Endothelial cell of umbilical vein (primary cell): Measurements from ENCODE around the gene SAC3D1. TPM values are rescaled to one million over a fixed set of nuclear protein-coding genes. Genes with fewer than 3 reads are reported as not detected.

Source experiments
- BruUV-seq: library from RNA; stranded (reverse); fragments of 400-500 nt; replicated peaks from 2 replicates; lab custom pipeline; 2021; lab: Mats Ljungman, UMichigan
- CTCF ChIA-PET: fragments of 300-600, 350-600 bp; sonication (Branson Sonifier 250); formaldehyde crosslinking; loops from one replicate; lab custom pipeline; 2021; ENCODE audit warnings: antibody characterized with exemption, inconsistent platforms; lab: Charles Lee
- POLR2A ChIA-PET: fragments of 300-600, 350-600 bp; sonication (Branson Sonifier 250); formaldehyde crosslinking; loops from one replicate; lab custom pipeline; 2021; ENCODE audit warnings: antibody characterized with exemption, inconsistent platforms; lab: Charles Lee
- DNase-seq: peaks from one replicate; pipeline ENCODE4 v3.0.0-alpha.2; 2011; ENCODE audit warnings: low read depth, low spot score
- FAIRE-seq: peaks from 2 replicates; lab custom pipeline; 2011; peaks lifted over from hg19 to GRCh38; lab: Jason Lieb, UNC
- H2AFZ ChIP-seq: 2 replicates; pipeline ENCODE4 v1.6.0; 2012; ENCODE audit warnings: low read depth, low read length, control low read depth, inconsistent platforms
- H3K27ac ChIP-seq: 2 replicates; pipeline ENCODE4 v1.5.1; 2011; ENCODE audit warnings: low read depth, mild to moderate bottlenecking, control low read depth, low read length, moderate library complexity; ENCODE audit not compliant: insufficient read depth
- H3K27me3 ChIP-seq, 2 experiments: 2 replicates each; pipeline versions ENCODE4 v1.6.0 to v1.6.1; 2011; ENCODE audit warnings: low read length in 2 of 2, mixed read lengths in 1 of 2; ENCODE audit not compliant: control insufficient read depth in 2 of 2, insufficient read depth in 2 of 2
- H3K36me3 ChIP-seq, 2 experiments: 2 replicates in 1 of 2; 3 replicates in 1 of 2; pipeline ENCODE4 v1.5.1; 2011; ENCODE audit warnings: low read length in 2 of 2, mild to moderate bottlenecking in 1 of 2, moderate library complexity in 1 of 2; ENCODE audit not compliant: control insufficient read depth in 2 of 2, insufficient read depth in 2 of 2; ENCODE audit errors: extremely low read depth in 1 of 2
- H3K4me1 ChIP-seq: 3 replicates; pipeline ENCODE4 v1.5.1; 2011; ENCODE audit warnings: mild to moderate bottlenecking, low read length; ENCODE audit not compliant: control insufficient read depth, insufficient read depth; ENCODE audit errors: extremely low read depth
- H3K4me2 ChIP-seq: 2 replicates; pipeline ENCODE4 v1.6.1; 2011; ENCODE audit warnings: low read length, control low read depth, mixed read lengths; ENCODE audit not compliant: insufficient read depth
- H3K4me3 ChIP-seq, 3 experiments: fragments of 200-600 bp in 1 of 3; sonication (generic), shearing (Covaris generic) in 1 of 3; replicated peaks in 1 of 3; 2 replicates each; pipeline ENCODE4 v1.5.1; 2011 to 2016; ENCODE audit warnings: control low read depth in 3 of 3, low read length in 3 of 3, mild to moderate bottlenecking in 2 of 3, inconsistent platforms in 1 of 3, low read depth in 1 of 3, moderate library complexity in 1 of 3; ENCODE audit not compliant: insufficient read depth in 1 of 3
- H3K79me2 ChIP-seq: 2 replicates; pipeline ENCODE4 v1.6.0; 2012; ENCODE audit warnings: low read length, inconsistent platforms; ENCODE audit not compliant: control insufficient read depth, insufficient read depth
- H3K9ac ChIP-seq: replicated peaks from 2 replicates; pipeline ENCODE3; 2011; ENCODE audit warnings: low read length, control low read depth; ENCODE audit not compliant: insufficient read depth; ENCODE audit errors: extremely low read depth
- H3K9me1 ChIP-seq: replicated peaks from 3 replicates; pipeline ENCODE4 v1.6.0; 2011; ENCODE audit warnings: mild to moderate bottlenecking, low read length; ENCODE audit not compliant: control insufficient read depth, insufficient read depth; ENCODE audit errors: extremely low read depth
- H3K9me3 ChIP-seq: replicated peaks from 2 replicates; pipeline ENCODE4 v1.5.1; 2012; ENCODE audit warnings: low read length, inconsistent platforms; ENCODE audit not compliant: control insufficient read depth, insufficient read depth
- H4K20me1 ChIP-seq: replicated peaks from 2 replicates; pipeline ENCODE3; 2011; ENCODE audit warnings: mild to moderate bottlenecking, low read length; ENCODE audit not compliant: control insufficient read depth, insufficient read depth; ENCODE audit errors: extremely low read depth
- EZH2 ChIP-seq: IDR thresholded peaks from 2 replicates; pipeline ENCODE4 v1.6.1; 2012; ENCODE audit warnings: borderline replicate concordance, low read depth, mild to moderate bottlenecking, moderate library complexity, low read length, inconsistent platforms; ENCODE audit not compliant: severe bottlenecking
- FOS ChIP-seq: IDR thresholded peaks from 2 replicates; pipeline ENCODE4 v1.6.1; 2011; ENCODE audit warnings: mild to moderate bottlenecking, low read length, moderate library complexity, borderline replicate concordance; ENCODE audit not compliant: insufficient read depth
- GATA2 ChIP-seq: IDR thresholded peaks from 2 replicates; pipeline ENCODE4 v1.7.0; 2011; ENCODE audit warnings: low read depth, mild to moderate bottlenecking, moderate library complexity, mixed read lengths, low read length; ENCODE audit not compliant: insufficient read length, insufficient read depth
- JUN ChIP-seq: IDR thresholded peaks from 2 replicates; pipeline ENCODE4 v1.6.1; 2011; ENCODE audit warnings: borderline replicate concordance, low read depth; ENCODE audit not compliant: insufficient read length, insufficient read depth
- MYC ChIP-seq: IDR thresholded peaks from one replicate; pipeline ENCODE4 v1.6.1; 2011; ENCODE audit warnings: mild to moderate bottlenecking, low read depth, low read length
- POLR2A ChIP-seq: IDR thresholded peaks from 2 replicates; pipeline ENCODE4 v1.6.1; 2012; ENCODE audit warnings: low read depth, mild to moderate bottlenecking, control low read depth, low read length
- POLR2AphosphoS5 ChIP-seq: IDR thresholded peaks from 2 replicates; pipeline ENCODE4 v1.6.1; 2012; ENCODE audit warnings: low read depth, mild to moderate bottlenecking, control low read depth, low read length, moderate library complexity; ENCODE audit not compliant: insufficient read depth
- dilution Hi-C: fragments of 300-500 bp; cut with MboI; formaldehyde crosslinking; loops from one replicate; pipeline ENCODE4 v1.15.0; 2019; ENCODE audit warnings: low sequenced_read_pairs; ENCODE audit not compliant: extremely low pct_ligation_motif_present
- intact Hi-C: fragments of 100-400 bp; cut with micrococcal nuclease; formaldehyde crosslinking; loops from one replicate; pipeline ENCODE4 v1.10.0; 2022
- polyA plus RNA-seq, 4 experiments: library from polyadenylated mRNA; depleted of rRNA in 3 of 4; stranded (reverse) in 3 of 4; unstranded in 1 of 4; fragments of >200 nt; gene quantifications; 2 replicates each; pipeline versions ENCODE4 v1.2.1 to v1.2.3, GENCODE V29; 2011 to 2012; ENCODE audit warnings: missing spikeins in 1 of 4
- total RNA-seq: library from RNA; stranded (reverse); gene quantifications from 2 replicates; pipeline ENCODE4 v1.2.3, GENCODE V29; 2021
- TF ChIP-seq, protein P1 (sequence below), 2 donors: IDR thresholded peaks; 1 replicate in 1 of 2; 2 replicates in 1 of 2; pipeline ENCODE4 v1.5.1; 2011; ENCODE audit warnings: low read length in 2 of 2, mild to moderate bottlenecking in 2 of 2, moderate library complexity in 2 of 2, control low read depth in 1 of 2, inconsistent platforms in 1 of 2, low read depth in 1 of 2; ENCODE audit not compliant: insufficient read depth in 1 of 2; ENCODE audit errors: extremely low read depth in 1 of 2
- TF ChIP-seq, protein P2 (sequence below): IDR thresholded peaks from 2 replicates; pipeline ENCODE4 v1.6.1; 2011; ENCODE audit not compliant: insufficient read depth, insufficient read length

Gene SAC3D1
- total and polyA plus RNA-seq, 2 donors (not counting 3 experiments of a cell fraction or from before 2014, with no cell fraction given) = 16.6 to 17.0 TPM

DNA sequence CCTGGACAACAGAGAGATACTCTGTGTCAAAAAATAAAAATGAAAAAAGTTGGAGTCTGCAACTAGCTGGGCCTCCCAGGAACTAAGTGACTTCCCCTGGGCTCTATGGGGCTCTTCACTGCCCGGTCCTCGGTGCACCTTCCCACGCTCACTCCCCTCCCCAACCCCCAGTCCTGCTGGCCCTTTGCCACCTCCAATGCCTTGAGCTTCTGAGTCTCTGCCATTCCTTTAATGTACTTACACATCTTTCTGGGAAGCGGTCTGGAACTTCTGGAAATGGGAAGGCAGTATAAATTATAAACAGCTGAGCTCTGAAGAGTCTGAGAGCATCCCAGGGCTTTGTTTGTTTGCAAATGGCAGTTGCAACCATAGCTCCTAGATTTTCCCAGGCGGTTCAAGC, 38.3 kb upstream of the SAC3D1 start:
- Histone ChIP-seq H3K27ac (no peak overlapping the region), H3K27me3 (no peaks in the 10 kb centered on the region), H4K20me1 (no peaks in the 10 kb centered on the region), H3K36me3 (no peaks in the 10 kb centered on the region), H3K9ac (no peak overlapping the region), H2AFZ (no peak overlapping the region), H3K4me3 (no peak overlapping the region), H3K9me3 (no peaks in the 10 kb centered on the region), H3K4me1 (no peaks in the 10 kb centered on the region), H3K4me2 (no peak overlapping the region), H3K9me1 (no peaks in the 10 kb centered on the region), H3K79me2 (no peaks in the 10 kb centered on the region)
- DNase-seq (no peak), FAIRE-seq (no peak)
- POLR2A ChIA-PET = no interaction called here
- intact Hi-C loops (no loop called here), dilution Hi-C loops (no loop called here)
- TF ChIP-seq, protein P1, sequence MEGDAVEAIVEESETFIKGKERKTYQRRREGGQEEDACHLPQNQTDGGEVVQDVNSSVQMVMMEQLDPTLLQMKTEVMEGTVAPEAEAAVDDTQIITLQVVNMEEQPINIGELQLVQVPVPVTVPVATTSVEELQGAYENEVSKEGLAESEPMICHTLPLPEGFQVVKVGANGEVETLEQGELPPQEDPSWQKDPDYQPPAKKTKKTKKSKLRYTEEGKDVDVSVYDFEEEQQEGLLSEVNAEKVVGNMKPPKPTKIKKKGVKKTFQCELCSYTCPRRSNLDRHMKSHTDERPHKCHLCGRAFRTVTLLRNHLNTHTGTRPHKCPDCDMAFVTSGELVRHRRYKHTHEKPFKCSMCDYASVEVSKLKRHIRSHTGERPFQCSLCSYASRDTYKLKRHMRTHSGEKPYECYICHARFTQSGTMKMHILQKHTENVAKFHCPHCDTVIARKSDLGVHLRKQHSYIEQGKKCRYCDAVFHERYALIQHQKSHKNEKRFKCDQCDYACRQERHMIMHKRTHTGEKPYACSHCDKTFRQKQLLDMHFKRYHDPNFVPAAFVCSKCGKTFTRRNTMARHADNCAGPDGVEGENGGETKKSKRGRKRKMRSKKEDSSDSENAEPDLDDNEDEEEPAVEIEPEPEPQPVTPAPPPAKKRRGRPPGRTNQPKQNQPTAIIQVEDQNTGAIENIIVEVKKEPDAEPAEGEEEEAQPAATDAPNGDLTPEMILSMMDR (IDR thresholded peaks at IDR 0.05; ENCODE audit: extremely low read depth in 1 of 2, insufficient read depth in 1 of 2, low read depth in 1 of 2, low read length in 2 of 2) = no peak
- no peak for TF ChIP-seq POLR2A
- TF ChIP-seq EZH2 = no peak
- no peak for TF ChIP-seq MYC
- no peak for TF ChIP-seq GATA2
- no peak for TF ChIP-seq FOS
- TF ChIP-seq JUN = no peak
- TF ChIP-seq POLR2AphosphoS5 = no peak
- TF ChIP-seq, protein P2, sequence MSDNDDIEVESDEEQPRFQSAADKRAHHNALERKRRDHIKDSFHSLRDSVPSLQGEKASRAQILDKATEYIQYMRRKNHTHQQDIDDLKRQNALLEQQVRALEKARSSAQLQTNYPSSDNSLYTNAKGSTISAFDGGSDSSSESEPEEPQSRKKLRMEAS = no peak
- CTCF ChIA-PET = interaction anchor here (0.6 kb wide), 1 partner anchor 62 kb away, joined by 3 read pairs; no protein-coding TSS in a partner anchor
- BruUV-seq = no TSS peak
